HFFc6 (cell line): ENCODE data around the gene UNC45A. TPM values are rescaled to one million over a fixed set of nuclear protein-coding genes. Genes with fewer than 3 reads are reported as not detected.
"Not testable (repeated sequence)": the region's sequence is repeated elsewhere in the genome, so short reads cannot be mapped to it uniquely, and the experiment has no call there.

Source experiments
- DNase-seq: peaks from one replicate; pipeline ENCODE4 v3.0.0-alpha.2; 2018
- H3K27ac Mint-ChIP-seq: 2 replicates; pipeline ENCODE4 v1.8.0; 2020; ENCODE audit warnings: mild to moderate bottlenecking, mixed read lengths
- H3K27me3 Mint-ChIP-seq: 2 replicates; pipeline ENCODE4 v1.8.0; 2021; ENCODE audit warnings: mild to moderate bottlenecking, moderate library complexity, mixed read lengths; ENCODE audit not compliant: insufficient read depth
- H3K36me3 Mint-ChIP-seq: 2 replicates; pipeline ENCODE4 v1.8.0; 2021; ENCODE audit warnings: low read depth, mixed read lengths
- H3K4me1 Mint-ChIP-seq: 2 replicates; pipeline ENCODE4 v1.8.0; 2020; ENCODE audit warnings: low read depth, mixed read lengths
- H3K4me3 Mint-ChIP-seq: 2 replicates; pipeline ENCODE4 v1.8.0; 2020; ENCODE audit warnings: mild to moderate bottlenecking, moderate library complexity, mixed read lengths
- H3K9me3 Mint-ChIP-seq: 2 replicates; pipeline ENCODE4 v1.8.0; 2020; ENCODE audit warnings: mild to moderate bottlenecking, mixed read lengths
- total RNA-seq, 6 experiments: library from RNA; stranded (reverse); fragmentation: NEBNext Ultra II Directional; extraction: Animal tissue kit (Norgen Biotek cat#: 25700); gene quantifications; 2 replicates in 1 of 6; 3 replicates in 5 of 6; pipeline ENCODE4 v1.2.3, GENCODE V29; 2021
- TF ChIP-seq, protein P1 (sequence below): fragments of 200-600 bp; sonication (generic); IDR thresholded peaks from 2 replicates; pipeline ENCODE4 v1.5.0; 2021; ENCODE audit warnings: antibody characterized with exemption, mild to moderate bottlenecking

Gene UNC45A
- total RNA-seq, 6 experiments from 2014 or later, result 65.3 to 77.5 (median 72.1) TPM

DNA sequence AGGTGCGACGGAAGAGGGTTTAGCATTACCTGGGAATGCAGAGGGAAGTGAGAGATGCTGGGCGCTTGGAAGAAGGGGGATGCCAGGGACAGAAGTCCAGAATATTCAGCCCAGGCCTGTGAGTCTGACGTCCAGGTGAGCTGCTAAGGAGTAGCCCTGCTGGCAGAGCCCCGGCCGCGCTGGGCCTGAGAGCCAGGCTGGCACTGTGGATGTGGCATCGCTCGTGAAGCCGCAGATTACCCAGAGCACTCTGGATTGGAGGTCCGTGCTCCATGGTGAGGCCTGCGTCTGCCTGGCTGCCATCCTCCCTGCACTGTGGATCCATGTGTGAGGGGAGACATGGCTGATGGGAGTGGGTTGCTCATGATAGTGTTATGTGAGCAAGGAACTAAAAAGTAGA lies 17.5 kb upstream of the UNC45A start:
- H3K4me3 Mint-ChIP-seq, result no peak overlapping the region
- H3K9me3 Mint-ChIP-seq, result no peaks in the 10 kb centered on the region
- H3K36me3 Mint-ChIP-seq, result peaks cover 12% of the 10 kb centered on the region
- H3K27ac Mint-ChIP-seq, result no peak overlapping the region
- no peak for DNase-seq
- no peaks in the 10 kb centered on the region for H3K27me3 Mint-ChIP-seq
- TF ChIP-seq, protein P1, sequence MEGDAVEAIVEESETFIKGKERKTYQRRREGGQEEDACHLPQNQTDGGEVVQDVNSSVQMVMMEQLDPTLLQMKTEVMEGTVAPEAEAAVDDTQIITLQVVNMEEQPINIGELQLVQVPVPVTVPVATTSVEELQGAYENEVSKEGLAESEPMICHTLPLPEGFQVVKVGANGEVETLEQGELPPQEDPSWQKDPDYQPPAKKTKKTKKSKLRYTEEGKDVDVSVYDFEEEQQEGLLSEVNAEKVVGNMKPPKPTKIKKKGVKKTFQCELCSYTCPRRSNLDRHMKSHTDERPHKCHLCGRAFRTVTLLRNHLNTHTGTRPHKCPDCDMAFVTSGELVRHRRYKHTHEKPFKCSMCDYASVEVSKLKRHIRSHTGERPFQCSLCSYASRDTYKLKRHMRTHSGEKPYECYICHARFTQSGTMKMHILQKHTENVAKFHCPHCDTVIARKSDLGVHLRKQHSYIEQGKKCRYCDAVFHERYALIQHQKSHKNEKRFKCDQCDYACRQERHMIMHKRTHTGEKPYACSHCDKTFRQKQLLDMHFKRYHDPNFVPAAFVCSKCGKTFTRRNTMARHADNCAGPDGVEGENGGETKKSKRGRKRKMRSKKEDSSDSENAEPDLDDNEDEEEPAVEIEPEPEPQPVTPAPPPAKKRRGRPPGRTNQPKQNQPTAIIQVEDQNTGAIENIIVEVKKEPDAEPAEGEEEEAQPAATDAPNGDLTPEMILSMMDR, result no peak
- no peaks in the 10 kb centered on the region for H3K4me1 Mint-ChIP-seq

DNA sequence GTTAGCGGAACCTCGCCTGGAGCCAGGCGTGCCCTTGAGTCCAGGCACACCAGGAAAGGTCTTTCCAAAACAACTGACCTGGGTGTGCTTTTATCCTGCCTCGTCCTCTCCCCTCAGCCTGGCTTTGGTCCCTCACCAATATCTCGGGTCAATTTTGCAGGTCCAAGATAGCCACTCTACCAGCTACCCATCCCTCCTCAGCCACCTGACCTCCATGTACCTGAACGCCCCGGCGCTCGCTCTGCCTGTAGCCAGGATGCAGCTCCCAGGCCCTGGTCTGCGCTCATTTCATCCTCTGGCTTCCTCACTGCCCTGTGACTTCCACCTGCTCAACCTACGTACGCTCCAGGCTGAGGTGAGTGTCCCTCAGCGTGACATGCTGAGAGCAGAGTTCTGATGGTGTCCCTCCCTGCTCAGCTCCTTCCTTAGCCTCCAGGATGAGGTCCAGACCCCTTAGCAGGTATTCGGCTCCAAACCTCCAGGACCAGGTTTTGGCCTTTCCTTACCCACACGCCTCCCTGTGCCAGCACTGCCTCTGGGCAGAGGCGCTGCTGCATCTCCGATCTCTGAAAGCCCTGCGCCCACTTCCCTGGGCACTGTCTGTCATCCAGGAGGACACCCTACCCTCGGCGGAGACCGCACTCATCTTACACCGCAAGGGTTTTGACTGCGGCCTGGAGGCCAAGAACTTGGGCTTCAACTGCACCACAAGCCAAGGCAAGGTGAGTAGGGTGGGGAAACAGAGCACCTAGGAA lies 16.9 kb upstream of the UNC45A start:
- Mint-ChIP-seq H3K27ac (no peak overlapping the region), H3K4me1 (no peaks in the 10 kb centered on the region), H3K9me3 (no peaks in the 10 kb centered on the region), H3K36me3 (peaks cover 9% of the 10 kb centered on the region), H3K27me3 (no peaks in the 10 kb centered on the region), H3K4me3 (no peak overlapping the region)
- TF ChIP-seq, protein P1, result no peak
- DNase-seq, result no peak

DNA sequence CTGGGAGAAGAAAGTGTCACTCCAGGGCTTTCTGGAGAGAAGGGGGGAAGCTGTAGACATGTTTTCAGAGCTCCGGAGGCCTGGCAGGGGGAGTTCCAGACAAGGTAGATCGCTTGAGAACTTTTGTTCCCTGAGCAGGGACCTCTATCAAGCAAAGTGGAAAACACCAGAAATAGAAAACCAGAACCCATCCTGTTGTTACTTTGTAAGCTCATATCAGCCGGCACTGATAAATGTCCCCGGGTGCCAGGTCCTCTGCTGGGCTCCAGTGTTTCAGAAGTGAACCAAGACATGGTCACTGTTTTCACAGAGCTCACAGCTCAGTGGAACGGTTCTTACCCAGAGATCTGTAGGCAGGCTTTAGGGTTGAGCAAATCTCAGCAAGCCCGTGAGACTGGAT lies 16.2 kb upstream of the UNC45A start:
- TF ChIP-seq, protein P1, result no peak
- no peak overlapping the region for H3K27ac Mint-ChIP-seq
- H3K9me3 Mint-ChIP-seq, result no peaks in the 10 kb centered on the region
- H3K27me3 Mint-ChIP-seq, result no peaks in the 10 kb centered on the region
- no peak for DNase-seq
- H3K4me3 Mint-ChIP-seq, result no peak overlapping the region
- H3K4me1 Mint-ChIP-seq, result no peaks in the 10 kb centered on the region
- peaks cover 5% of the 10 kb centered on the region for H3K36me3 Mint-ChIP-seq

DNA sequence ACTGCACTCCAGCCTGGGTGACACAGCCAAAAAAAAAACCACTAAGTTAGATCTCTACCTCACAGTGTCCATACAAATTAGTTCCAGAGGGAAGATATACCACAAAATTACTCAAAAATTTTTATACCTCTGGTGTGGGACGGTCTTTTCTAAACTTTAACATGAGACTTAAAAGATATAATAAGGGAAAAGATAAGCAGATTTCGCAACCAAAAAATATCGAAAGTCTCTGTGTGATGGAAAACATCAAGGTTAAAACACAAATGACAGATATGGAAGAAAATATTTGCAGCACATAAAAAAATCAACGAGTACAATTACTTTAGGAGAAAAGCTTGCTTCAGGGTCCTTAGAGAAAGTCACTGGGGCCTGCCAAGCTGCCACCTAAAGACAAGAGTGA lies 13.2 kb upstream of the UNC45A start:
- H3K27me3 Mint-ChIP-seq, result no peaks in the 10 kb centered on the region
- H3K9me3 Mint-ChIP-seq, result no peaks in the 10 kb centered on the region
- H3K27ac Mint-ChIP-seq, result no peak overlapping the region
- no peak overlapping the region for H3K4me3 Mint-ChIP-seq
- TF ChIP-seq, protein P1, result no peak
- no peak for DNase-seq
- H3K4me1 Mint-ChIP-seq, result no peaks in the 10 kb centered on the region
- peaks cover 5% of the 10 kb centered on the region for H3K36me3 Mint-ChIP-seq

DNA sequence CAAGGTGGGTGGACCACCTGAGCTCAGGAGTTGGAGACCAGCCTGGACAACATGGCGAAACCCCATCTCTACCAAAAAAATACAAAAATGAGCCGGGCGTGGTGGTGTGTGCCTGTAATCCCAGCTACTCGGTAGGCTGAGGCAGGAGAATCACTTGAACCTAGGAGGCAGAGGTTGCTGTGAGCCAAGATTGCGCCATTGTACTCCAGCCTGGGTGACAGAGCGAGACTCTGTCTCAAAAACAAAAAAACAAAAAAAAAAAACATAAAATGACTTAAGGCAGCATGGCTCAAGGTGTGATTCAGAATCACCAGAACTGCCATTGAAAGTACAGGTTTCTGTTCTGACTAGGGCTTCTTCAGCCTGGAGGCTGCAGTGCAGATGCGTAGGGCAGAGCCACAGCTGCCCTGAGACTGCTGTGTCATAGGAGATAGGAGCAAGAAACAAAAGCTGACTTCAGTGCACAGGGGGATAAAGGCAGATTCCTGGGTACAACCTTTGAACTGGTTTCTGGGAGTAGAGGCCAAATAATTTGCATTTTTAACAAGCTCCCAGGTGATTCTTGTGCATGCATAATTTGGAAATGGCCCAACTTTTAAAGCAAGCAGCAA lies 12.3 kb upstream of the UNC45A start:
- not testable (repeated sequence) for H3K4me1 Mint-ChIP-seq, H3K27me3 Mint-ChIP-seq, H3K9me3 Mint-ChIP-seq, H3K4me3 Mint-ChIP-seq, H3K36me3 Mint-ChIP-seq, H3K27ac Mint-ChIP-seq, DNase-seq

DNA sequence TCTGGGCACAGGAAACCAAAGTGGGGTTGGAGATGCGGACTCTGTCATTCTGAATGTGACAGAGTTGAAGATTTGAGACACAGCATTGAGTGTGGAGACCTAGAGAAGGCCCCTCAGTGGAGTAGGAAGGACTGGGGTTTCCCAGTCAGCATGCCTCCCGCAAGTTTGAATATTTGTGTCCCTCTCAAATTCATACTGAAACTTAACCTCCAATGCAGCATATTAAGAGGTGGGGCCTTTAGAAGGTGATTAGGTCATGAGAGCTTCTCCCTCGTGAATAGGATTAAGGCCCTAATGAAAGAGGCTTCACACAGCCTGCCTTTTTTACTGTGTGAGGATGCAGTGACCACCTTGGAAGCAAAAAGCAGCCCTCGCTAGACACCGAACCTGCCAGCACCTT lies 10.7 kb upstream of the UNC45A start:
- peaks cover 2% of the 10 kb centered on the region; the same call in 1 of the 2 replicates for H3K4me1 Mint-ChIP-seq
- H3K27me3 Mint-ChIP-seq, result no peaks in the 10 kb centered on the region
- H3K27ac Mint-ChIP-seq, result no peak overlapping the region
- no peaks in the 10 kb centered on the region; the same call in 1 of the 2 replicates for H3K36me3 Mint-ChIP-seq
- DNase-seq, result no peak
- no peaks in the 10 kb centered on the region for H3K9me3 Mint-ChIP-seq
- H3K4me3 Mint-ChIP-seq, result no peak overlapping the region
- TF ChIP-seq, protein P1, result no peak

DNA sequence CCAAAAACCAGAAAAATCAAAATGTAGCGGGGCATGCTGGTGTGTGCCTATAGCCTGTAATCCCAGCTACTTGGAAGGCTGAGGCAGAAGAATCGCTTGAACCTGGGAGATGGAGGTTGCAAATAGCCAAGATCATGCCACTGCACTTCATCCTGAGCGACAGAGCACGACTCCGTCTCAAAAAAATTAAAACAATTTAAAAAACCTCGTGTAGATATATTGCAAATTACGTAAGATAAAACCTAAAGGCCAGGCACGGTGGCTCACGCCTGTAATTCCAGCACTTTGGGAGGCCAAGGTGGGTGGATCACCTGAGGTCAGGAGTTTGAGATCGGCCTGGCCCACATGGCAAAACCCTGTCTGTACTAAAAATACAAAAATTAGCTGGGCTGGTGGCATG lies 8.3 kb upstream of the UNC45A start:
- H3K4me3 Mint-ChIP-seq, H3K36me3 Mint-ChIP-seq, H3K27me3 Mint-ChIP-seq, H3K27ac Mint-ChIP-seq, H3K9me3 Mint-ChIP-seq, DNase-seq: not testable (repeated sequence)
- H3K4me1 Mint-ChIP-seq, result peaks cover 25% of the 10 kb centered on the region

DNA sequence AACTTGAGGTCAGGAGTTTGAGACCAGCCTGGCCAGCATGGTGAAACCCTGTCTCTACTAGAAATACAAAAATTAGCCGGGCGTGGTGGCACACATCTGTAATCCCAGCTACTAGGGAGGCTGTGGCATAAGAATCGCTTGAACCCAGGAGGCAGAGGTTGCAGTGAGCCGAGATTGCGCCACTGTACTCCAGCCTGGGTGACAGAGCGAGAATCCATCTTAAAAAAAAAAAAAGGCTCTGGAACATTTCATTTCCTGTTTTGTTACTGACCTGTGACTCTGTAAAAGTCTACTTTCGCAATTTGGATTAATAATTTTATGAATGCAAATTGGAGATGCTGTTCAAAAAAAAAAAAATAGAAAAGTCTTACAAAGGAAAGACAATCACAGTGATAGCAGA lies 7.0 kb upstream of the UNC45A start:
- not testable (repeated sequence) for H3K9me3 Mint-ChIP-seq, DNase-seq, H3K27me3 Mint-ChIP-seq, H3K36me3 Mint-ChIP-seq, H3K4me3 Mint-ChIP-seq, H3K27ac Mint-ChIP-seq
- peaks cover 33% of the 10 kb centered on the region for H3K4me1 Mint-ChIP-seq
